PFSK-1 (cell line): Measurements from ENCODE around the gene GINS1.

Experiments
- FOXP2 ChIP-seq: optimal IDR thresholded peaks from 2 replicates; pipeline ENCODE3; 2011; ENCODE audit warnings: borderline replicate concordance, control low read depth, inconsistent platforms; ENCODE audit not compliant: insufficient read depth; ENCODE audit errors: extremely low read length, extremely low read depth
- POLR2AphosphoS5 ChIP-seq: IDR thresholded peaks from 2 replicates; pipeline ENCODE4 v1.6.1; 2012; ENCODE audit warnings: low read depth, mild to moderate bottlenecking, control low read depth, low read length, moderate library complexity
- SIN3A ChIP-seq: IDR thresholded peaks from 2 replicates; pipeline ENCODE4 v1.6.1; 2012; ENCODE audit warnings: mild to moderate bottlenecking, low read length, moderate library complexity, borderline replicate concordance; ENCODE audit not compliant: insufficient read depth
- TAF1 ChIP-seq: IDR thresholded peaks from 2 replicates; pipeline ENCODE4 v1.6.1; 2012; ENCODE audit warnings: low read length, control low read depth, borderline replicate concordance; ENCODE audit not compliant: insufficient read depth
- TF ChIP-seq, protein P1 (sequence below), 2 experiments: IDR thresholded peaks; 2 replicates each; pipeline versions ENCODE4 v1.6.1 to v1.8.0; 2011 to 2012; ENCODE audit warnings: low read depth in 2 of 2, low read length in 2 of 2, control low read depth in 1 of 2, inconsistent platforms in 1 of 2, mild to moderate bottlenecking in 1 of 2, moderate library complexity in 1 of 2; ENCODE audit not compliant: insufficient read depth in 1 of 2

Gene GINS1

DNA sequence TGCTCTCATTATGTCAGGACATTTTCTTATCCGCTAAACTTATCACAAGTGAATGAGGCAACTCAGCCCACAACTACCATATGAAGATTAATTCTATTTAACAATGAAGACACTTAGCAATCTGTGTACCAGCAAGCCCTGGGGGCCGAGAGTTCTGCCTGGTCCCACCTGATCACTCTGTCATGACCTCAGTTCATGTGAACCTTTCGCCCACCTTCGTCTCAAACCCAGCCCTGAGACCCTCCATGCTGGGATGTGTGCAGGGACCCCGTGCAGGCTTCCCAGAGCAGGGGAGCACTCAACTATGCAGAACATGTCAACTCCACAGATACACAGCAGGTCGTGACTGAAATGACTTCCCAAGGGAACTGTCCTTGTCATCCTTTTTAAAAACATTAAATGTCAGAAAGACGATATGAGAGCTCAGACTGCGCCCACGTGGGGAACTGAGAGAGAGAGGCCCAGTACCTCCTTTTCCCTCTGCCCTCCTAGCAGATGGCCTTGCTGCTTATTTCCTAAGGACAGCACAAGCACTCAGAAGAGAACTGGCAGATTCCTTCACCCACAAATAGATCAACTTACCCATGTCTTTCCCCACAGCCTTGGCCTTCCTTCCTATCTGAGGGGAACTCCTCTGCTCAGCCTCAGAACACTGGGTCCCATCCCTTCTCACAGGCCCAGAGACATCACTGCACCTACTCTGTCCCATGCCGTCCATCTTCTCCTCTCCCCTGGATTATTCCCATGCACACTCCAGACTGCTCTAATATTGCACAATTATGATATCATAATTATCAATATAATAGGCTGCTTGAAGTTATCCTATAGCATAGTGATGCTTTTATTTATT, 28.4 kb upstream of the GINS1 start:
- TF ChIP-seq, protein P1, sequence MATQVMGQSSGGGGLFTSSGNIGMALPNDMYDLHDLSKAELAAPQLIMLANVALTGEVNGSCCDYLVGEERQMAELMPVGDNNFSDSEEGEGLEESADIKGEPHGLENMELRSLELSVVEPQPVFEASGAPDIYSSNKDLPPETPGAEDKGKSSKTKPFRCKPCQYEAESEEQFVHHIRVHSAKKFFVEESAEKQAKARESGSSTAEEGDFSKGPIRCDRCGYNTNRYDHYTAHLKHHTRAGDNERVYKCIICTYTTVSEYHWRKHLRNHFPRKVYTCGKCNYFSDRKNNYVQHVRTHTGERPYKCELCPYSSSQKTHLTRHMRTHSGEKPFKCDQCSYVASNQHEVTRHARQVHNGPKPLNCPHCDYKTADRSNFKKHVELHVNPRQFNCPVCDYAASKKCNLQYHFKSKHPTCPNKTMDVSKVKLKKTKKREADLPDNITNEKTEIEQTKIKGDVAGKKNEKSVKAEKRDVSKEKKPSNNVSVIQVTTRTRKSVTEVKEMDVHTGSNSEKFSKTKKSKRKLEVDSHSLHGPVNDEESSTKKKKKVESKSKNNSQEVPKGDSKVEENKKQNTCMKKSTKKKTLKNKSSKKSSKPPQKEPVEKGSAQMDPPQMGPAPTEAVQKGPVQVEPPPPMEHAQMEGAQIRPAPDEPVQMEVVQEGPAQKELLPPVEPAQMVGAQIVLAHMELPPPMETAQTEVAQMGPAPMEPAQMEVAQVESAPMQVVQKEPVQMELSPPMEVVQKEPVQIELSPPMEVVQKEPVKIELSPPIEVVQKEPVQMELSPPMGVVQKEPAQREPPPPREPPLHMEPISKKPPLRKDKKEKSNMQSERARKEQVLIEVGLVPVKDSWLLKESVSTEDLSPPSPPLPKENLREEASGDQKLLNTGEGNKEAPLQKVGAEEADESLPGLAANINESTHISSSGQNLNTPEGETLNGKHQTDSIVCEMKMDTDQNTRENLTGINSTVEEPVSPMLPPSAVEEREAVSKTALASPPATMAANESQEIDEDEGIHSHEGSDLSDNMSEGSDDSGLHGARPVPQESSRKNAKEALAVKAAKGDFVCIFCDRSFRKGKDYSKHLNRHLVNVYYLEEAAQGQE (IDR thresholded peaks at IDR 0.05; ENCODE audit: insufficient read depth in 1 of 2, low read depth in 2 of 2, low read length in 2 of 2), result no peak
- TF ChIP-seq POLR2AphosphoS5, result no peak
- TF ChIP-seq FOXP2, result no peak
- no peak for TF ChIP-seq TAF1
- no peak for TF ChIP-seq SIN3A

DNA sequence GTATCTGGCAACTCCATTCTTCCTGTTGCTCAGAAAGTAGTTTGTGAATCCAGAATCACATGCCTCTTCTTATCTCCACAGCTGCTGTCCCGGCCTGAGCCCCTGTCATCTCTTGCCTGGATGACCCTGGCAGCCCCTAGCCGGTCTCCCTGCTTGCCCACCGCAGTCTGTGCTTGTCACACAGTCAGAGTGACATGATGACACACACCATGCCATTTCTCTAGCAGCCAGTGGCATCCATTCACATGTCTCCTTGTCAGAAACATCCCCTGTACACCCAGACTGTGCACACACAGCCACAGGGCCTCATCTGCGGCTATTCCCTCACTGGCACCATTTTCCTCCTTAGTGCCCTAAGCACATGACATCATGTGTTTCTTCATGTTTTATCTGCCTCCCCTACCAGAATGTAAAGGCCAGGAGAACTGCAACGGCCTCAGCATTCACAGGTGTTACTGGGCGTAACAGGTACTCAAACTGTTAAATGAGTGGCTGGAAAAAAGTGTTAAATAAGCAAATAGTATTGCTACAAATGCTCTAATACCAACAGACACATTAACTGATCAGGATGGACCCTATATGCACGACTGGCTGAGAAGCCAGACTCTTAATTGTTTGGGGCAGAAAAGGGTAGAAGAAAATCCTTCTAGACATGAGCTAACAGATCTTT, 26.4 kb upstream of the GINS1 start:
- TF ChIP-seq SIN3A, result no peak
- TF ChIP-seq TAF1, result no peak
- TF ChIP-seq, protein P1 (IDR thresholded peaks at IDR 0.05; ENCODE audit: insufficient read depth in 1 of 2, low read depth in 2 of 2, low read length in 2 of 2), result no peak
- no peak for TF ChIP-seq POLR2AphosphoS5
- no peak for TF ChIP-seq FOXP2

DNA sequence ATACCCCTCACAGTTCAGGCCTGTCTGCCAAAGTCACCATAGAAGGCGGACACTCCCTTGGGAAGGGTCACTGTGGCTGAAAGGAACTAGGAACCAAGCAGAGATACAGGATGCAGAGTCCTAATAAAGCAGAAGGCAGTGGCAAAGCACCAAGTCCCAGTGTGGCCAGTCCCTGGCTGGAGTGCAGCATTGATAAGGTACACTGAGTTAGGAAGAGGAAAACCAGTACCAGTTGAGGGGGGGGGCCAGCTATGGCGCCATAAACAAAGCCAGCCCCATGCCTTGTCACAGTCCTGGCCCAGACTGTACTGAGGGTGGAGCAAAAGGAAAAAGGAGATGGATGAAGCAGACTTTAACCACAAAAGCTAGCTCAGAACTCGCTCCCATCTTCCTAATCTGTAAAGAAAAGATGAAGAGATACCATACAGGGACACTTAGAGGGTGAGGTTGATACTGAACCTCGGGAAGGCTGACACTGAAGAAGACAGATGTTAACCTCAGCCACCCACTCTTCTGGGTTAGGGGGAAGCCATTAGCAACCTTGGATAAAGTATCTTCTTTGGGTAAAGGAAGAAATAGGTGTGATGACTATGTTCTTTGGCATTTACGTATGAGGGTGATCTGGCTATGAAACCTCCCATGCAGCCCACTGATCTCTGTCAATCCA, 24.6 kb upstream of the GINS1 start:
- no peak for TF ChIP-seq TAF1
- TF ChIP-seq, protein P1 (IDR thresholded peaks at IDR 0.05; ENCODE audit: insufficient read depth in 1 of 2, low read depth in 2 of 2, low read length in 2 of 2), result no peak
- no peak for TF ChIP-seq POLR2AphosphoS5
- no peak for TF ChIP-seq FOXP2
- no peak for TF ChIP-seq SIN3A

DNA sequence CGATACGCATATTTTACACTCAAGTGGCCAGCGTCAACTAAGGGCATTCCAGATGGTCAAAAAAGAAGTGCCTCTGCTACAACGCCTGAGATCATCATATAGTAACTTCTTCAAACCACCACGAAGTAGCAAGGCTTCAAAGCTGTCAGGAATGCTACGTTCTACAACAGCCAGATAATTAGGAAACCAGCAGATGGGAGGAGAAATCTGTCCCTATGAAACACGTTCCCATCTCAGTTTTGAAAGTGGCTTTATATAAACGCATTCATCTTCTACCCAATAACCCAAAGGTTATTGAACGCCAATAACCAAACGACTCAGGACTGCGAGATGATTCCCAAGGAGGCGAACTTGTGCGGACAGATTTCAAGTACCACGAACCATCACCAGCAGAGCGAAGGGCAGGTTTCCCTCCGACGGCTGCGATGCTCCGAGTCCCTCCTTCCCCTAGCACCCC, 18.0 kb upstream of the GINS1 start:
- TF ChIP-seq FOXP2, result no peak
- TF ChIP-seq, protein P1 (IDR thresholded peaks at IDR 0.05; ENCODE audit: insufficient read depth in 1 of 2, low read depth in 2 of 2, low read length in 2 of 2), result no peak
- no peak for TF ChIP-seq POLR2AphosphoS5
